Hindlimb muscle (tissue), 1 donor: Measurements from ENCODE around the gene TOM1L2. TPM values are rescaled to one million over a fixed set of nuclear protein-coding genes. Genes with fewer than 3 reads are reported as not detected.
"Not testable (repeated sequence)": the region's sequence is repeated elsewhere in the genome, so short reads cannot be mapped to it uniquely, and the experiment has no call there.

ENCODE experiments used
- DNase-seq: peaks from one replicate; pipeline ENCODE4 v3.0.0-alpha.2; 2013
- polyA plus RNA-seq: library from polyadenylated mRNA; unstranded; fragments of 120-200 nt; gene quantifications from one replicate; pipeline ENCODE4 v1.2.1, GENCODE V29; 2013; ENCODE audit not compliant: insufficient read length

Gene TOM1L2
- polyA plus RNA-seq, 1 donor: 51.8 TPM

DNA sequence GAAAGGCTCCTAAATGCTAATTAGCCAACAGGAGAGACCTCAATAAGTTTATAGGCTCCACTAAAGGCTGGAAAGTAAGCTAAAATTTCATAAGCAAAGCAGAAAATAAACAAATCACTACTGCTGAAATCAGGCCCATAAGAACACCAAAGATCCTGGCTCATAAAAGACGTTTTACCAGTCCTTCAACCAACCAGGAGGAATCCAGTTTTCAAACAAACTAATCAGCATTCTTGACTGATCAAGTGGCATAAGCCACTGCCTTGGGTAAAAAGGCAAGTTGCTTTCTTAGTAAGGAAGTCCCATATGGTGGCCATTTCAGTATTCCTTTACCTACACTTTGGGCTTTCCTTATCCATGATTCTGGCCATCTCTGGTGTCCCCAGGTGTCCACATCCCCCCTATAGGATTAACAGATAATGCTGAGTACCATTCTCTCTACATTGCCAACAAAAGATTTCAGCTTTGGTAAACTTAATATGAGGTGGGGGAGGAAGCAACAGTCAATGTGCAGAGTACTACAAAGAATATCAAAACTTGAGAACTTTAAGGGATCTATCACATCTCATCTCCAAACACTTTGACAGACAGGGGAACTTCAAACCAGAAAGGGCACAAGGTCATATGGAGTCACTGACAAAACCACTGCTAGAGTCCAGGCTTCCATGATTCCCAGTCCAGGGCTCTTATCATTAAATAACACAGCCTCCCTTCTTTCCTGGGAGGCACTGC, 1.3 kb downstream of the TOM1L2 start:
- DNase-seq: no peak

- DNase-seq: no peak
Observed at GRCh38 chr17:17966399-17966798, 5.8 kb downstream of the TOM1L2 start.

GRCh38 chr17:17965152-17965721, 7.0 kb downstream of the TOM1L2 start:
- no peak for DNase-seq

GRCh38 chr17:17964710-17965109, 7.5 kb downstream of the TOM1L2 start:
- no peak for DNase-seq

DNA sequence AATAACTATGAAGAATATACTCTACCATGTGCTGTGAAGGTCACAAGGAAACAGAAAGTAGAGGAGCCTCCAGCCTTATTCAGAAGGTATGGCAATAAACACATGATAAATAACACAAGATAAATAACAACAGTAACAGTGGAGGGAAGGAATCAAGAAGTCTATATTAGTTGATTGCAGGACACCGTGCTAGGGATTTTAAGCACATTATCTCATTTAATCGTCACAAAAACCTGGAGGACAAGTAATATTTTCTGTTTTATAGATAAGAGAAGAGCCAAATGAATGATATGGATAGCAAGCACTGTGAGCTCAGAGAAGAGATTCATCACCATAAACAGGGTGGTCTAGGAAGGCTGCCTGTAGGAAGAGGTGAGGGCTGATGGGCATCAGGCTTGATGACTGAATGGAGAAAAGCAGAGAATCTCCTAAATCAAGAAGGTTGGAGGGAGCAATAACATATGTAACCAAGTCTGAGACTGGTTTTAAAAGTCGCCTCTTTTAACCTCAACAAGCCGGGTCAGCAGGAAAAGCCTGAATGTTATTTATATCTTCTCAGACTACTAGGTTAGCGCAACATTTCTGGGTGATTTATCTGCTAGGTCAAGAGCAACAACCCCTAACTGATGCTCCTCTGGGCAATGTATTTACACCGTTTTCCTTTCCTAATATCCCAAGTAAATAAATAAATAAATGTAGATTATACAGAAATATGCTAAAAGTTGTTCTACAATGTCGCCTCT, 8.3 kb downstream of the TOM1L2 start:
- DNase-seq: no peak

- no peak for DNase-seq
Observed at GRCh38 chr17:17963066-17963465, 9.1 kb downstream of the TOM1L2 start.

GRCh38 chr17:17960500-17961030, 11.6 kb downstream of the TOM1L2 start:
- no peak for DNase-seq

DNA sequence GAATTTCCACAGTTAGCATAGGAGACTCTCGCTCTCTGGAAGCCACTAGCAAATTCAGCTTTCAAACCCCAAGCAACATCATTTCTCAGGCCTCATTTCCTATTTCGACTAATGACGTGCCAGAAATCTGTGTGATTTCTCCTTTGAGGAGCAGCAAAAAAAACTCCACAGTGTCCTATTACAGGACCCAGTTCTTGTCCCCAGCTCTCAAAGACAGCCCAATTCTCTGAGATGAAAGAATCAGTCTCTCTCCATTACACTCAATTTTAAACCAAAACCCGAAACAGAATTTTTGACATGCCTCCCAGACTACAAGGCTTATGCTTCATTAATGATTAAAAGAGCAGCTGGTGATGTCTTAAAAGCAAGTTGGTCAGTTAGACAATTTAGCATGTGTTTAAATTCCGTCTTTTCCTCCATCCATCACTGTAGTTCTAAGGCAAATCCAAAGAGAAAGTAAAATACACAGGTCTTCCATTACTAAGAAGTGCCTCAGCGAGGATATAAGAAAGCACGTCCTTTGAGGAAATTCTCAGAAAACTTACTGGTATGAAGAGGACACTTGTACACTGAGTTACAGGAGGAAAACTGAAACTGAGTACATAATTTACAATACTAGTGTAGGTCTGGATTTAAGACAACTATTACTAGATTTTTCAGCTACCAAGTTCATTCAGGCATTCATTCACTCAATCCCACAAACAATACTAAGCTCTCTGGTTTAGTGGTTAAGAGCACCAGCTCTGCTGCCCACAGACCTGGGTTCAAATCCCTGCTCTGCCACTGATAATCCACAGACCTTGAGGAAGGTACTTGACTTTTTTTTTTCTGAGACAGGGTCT, 12.5 kb downstream of the TOM1L2 start:
- DNase-seq: peak; percentile 55

DNA sequence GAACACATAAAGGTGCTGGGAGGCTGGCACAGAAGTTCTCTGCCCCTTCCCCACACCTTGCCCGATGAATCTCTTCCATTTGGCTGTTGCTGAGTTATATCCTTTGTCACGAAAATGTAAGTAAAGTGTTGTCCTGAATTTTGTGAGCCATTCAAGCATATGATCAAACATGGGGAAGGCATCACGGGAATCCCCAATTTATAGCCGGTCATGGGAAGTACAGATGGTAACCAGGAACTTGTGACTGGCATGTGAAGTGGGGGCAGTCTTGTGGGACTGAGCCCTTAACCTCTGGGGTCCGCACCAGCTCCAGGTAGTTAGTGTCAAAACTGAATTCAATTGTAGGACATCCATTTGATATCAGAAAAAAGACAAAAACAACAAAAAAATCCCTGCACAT, 13.2 kb downstream of the TOM1L2 start:
- DNase-seq: no peak

- no peak for DNase-seq
Observed at GRCh38 chr17:17957584-17957916, 14.7 kb downstream of the TOM1L2 start.

DNA sequence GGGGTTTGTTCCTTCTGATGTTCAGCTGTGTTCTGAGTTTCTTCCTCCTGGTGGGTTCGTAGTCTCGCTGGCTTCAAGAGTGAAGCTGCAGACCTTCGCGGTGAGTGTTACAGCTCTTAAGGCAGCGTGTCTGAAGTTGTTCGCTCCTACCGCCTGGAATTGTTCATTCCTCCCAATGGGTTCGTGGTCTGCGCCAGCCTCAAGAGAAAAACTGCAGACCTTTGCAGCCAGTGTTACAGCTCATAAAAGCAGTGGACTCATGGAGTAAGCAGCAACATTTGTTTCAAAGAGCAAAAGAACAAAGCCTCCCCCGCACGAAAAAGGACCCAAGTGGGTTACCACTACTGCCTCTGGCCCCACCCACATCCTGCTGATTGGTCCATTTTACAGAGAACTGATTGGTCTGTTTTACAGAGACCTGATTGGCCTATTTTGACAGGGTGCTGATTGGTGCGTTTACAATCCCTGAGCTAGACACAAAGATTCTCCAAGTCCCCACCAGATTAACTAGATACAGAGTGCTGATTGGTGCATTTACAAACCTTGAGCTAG, 16.3 kb downstream of the TOM1L2 start:
- not testable (repeated sequence) for DNase-seq

GRCh38 chr17:17954079-17954478, 18.1 kb downstream of the TOM1L2 start:
- no peak for DNase-seq

DNA sequence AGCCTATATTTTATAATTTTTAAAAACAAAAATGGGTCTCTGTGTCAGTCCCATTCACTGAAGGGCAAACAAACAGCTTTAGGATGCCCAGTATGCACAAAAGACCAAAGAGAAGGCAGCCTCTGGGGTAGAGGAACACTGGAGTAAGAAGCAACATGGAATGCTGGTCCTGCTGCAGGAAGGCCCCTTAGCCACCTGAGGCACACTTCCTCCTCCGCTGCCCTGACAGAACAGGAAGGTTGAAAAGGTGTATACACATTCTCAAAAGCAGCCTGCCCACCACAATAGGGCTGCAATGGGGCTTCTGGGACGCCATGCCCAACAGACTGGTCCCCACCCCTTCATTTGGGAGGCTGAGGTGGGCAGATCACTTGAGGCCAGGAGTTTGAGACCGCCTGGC, 19.5 kb downstream of the TOM1L2 start:
- DNase-seq: no peak

GRCh38 chr17:17951524-17951923, 20.7 kb downstream of the TOM1L2 start:
- DNase-seq: no peak

DNA sequence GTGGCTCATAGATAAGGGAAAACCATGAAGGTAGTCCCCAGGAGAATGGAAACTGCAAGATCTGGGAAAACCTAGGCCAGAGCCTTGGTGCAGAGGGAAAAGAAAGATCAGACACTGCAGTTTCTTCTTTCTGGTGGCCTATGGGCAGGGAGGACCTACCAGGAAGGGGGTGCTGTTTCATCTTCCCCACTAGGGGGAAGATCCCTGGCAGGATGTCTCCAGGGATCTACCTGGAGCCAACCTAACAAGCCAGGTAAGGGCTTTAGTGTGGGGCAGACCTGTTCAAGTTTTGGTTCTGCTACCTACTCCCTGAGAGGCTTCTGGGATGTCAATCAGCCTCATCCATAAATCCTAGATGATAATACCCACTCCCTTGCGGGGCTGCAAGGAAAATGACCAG, 21.4 kb downstream of the TOM1L2 start:
- DNase-seq: no peak

- no peak for DNase-seq
Observed at GRCh38 chr17:17950347-17950746, 21.9 kb downstream of the TOM1L2 start.

DNA sequence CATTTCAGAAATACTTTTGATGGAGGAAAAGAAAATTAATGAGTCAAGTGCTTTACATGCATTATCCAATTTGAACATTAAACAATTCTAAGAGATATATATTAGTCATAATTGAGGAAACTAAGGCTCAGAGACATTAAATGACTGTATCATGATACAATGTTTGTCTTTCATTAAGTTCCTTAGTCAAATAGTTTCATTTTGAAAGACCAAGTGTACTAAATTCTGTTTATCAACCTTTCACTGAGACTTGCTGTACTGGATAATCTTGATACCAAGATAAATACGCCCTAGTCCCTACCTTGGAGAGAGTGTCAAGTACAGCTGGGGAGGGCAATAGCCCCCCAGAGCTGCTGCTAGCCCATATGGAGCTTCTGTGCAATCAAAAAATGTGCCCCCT, 24.2 kb downstream of the TOM1L2 start:
- DNase-seq: no peak

GRCh38 chr17:17947309-17947708, 24.9 kb downstream of the TOM1L2 start:
- DNase-seq: no peak

DNA sequence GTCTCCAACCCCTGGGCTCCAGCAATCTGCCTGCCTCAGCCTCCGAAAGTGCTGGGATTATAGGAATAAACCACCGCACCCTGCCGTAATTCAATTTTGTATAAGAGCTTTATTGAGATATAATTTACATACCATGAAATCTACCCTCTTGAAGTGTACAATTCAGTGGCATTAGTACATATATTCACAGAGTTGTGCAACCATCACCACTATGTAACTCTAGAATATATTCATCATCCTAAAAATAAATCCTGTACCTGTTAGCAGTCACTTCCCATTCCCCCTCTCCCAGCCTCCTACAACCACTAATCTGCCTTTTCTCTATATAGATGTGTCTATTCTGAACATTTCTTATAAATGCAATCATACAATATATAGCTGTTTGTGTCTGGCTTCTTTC, 26.1 kb downstream of the TOM1L2 start:
- DNase-seq: no peak

DNA sequence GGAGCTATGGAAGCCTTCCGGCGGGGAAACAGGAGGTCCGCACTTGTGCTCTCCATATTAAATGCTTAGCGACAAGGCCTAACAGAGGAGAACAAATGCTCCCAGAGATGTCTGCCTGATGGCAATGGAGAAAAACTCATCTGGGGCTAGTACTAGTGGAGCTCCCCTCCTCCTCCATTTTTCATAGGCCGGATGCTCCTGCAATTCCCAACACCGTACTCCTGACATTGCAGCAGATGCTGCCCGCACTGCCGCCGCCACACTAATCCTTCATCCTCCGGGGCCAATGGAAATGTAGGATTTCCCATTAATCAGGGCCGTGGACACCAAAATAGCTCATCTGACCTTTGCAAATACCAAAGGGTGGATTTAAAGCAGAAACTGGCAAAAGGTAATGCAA, 27.5 kb downstream of the TOM1L2 start:
- DNase-seq: no peak

DNA sequence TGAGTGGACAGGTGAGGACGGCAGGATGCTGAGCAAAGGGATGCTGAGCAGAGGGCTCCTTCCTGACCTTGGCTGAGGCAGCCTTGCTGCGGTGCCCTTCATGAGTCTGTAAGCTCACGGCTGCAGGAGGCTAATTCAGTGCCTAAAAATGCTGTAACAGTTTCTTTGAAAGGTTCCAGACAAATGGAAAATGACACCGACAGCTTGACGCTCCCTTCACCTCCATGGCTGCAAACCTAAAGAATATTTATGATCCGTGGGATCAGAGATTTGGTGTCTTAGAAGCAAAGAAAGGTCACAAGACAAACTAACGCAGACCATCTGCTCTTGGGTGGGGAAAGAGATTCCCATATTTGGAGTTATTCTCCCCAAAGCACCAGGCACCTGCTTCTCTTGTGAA, 28.0 kb downstream of the TOM1L2 start:
- DNase-seq: no peak

DNA sequence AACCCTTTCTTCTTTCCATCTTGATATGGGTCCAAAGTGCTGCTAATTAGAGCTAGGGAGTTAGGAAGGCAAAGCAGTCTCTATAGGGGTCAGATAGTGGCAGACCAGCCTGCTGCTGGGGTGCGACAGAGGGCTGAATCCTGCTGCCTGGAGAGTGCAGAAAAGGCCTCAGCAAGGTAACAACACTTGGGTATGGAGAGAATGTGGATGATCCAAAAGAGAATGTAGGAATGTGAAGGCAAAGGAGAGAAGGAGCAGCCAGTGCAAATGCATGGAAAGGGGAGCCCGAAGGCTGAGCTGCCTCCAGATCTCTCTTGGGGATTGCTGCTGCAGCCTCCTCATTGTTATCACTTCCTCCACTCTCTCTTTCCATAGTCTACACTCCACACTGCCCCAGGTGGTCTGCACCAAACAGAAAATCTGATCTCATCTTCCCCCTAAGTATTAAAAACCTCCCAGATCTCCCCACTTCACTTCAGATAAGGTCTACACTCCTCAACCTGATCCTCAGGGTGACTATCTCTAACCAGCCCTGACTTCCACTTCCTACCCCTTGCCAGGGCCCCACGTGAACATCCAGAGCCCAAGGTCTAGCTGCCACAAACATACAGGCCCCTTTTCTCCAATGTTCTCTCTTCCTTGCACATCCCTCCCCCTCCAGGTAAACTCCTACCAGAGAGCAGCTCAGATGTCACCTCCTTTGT, 28.8 kb downstream of the TOM1L2 start:
- no peak for DNase-seq
